Activated CD8-positive, alpha-beta memory T cell treated with anti-CD3 and anti-CD28 coated beads, Interleukin-2, amount 50 U/mL, for 1 hour (primary cell): ENCODE data around the gene SSBP3.
"Not testable (repeated sequence)": the region's sequence is repeated elsewhere in the genome, so short reads cannot be mapped to it uniquely, and the experiment has no call there.

Source experiments
- DNase-seq: peaks from one replicate; pipeline ENCODE4 v3.0.0-alpha.2; 2020; ENCODE audit errors: extremely low read depth

Gene SSBP3

DNA sequence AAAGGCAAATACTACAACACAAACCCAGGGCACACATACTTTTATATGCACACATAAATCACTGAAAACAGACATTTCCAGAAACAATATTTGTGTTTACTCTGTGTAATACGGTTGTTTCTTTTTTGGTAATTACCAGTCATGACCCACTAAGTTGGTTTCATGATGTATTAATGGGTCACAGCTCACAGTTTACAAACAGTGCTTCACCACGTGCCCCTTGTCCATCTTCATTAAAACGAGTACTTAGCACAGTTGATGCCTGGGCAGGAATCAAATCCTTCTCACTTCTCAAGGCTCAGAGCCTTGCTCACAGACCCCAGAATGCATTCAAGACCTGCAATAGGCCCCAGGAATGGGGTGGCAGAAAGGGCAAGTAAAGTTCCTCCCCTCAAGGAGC, 13.8 kb downstream of the SSBP3 start:
- no peak for DNase-seq

GRCh38 chr1:54391450-54392209, 14.6 kb downstream of the SSBP3 start:
- DNase-seq, result no peak

DNA sequence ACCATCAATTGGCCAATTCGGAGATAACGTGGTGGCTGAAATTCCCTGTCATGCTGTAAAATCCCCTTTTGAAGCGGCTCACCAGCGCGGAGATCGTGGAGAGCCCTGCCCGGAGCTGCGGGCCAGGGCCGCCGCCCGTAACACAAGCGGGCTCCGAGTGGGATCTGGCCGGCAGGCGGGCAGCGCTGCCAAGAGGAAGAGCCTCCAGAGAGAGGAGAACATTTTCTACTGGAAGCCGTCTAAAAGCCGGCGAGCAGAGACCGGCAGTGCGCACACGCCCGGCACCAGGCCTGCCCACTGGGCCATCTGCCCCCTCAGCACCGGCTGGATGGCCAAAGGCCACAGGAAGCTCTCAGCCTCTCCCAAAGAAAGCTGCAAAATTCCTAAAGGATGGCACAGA, 15.5 kb downstream of the SSBP3 start:
- DNase-seq, result no peak

DNA sequence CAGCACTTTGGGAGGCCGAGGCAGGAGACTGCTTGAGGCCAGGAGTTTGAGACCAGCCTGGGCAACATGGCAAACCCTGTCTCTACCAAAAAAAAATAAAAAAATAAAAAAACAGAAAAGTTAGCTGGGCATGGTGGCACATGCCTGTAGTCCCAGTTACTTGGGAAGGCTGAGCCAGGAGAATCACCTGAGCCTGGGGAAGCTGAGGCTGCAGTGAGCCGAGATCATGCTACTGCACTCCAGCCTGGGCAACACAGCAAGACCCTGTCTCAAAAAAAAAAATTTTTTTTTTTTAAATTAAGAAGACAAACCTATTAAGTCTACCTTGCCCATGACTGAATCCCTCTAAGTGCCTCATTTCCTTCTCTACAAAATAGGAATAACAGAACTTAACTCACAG, 16.6 kb downstream of the SSBP3 start:
- DNase-seq, result not testable (repeated sequence)

DNA sequence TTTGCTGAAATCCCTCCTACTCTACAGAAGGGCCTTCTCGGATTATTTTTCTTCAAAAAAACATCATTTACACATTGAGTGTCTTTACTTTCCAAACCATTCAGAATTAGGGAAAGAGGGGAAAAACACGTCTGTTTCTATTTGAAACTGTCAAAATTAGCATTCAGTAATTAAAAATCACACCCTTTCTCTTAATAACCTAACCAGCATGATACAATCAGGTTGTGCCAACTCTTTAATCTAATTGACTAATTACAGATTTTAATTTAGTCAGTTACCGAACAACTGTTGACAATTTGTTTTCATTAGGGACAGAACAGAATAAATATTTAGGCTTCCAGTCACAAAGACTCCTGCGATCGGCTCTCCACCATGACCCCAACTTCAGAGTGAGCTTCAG, 18.8 kb downstream of the SSBP3 start:
- no peak for DNase-seq

- no peak for DNase-seq
Observed at GRCh38 chr1:54385727-54386022, 20.5 kb downstream of the SSBP3 start.

DNA sequence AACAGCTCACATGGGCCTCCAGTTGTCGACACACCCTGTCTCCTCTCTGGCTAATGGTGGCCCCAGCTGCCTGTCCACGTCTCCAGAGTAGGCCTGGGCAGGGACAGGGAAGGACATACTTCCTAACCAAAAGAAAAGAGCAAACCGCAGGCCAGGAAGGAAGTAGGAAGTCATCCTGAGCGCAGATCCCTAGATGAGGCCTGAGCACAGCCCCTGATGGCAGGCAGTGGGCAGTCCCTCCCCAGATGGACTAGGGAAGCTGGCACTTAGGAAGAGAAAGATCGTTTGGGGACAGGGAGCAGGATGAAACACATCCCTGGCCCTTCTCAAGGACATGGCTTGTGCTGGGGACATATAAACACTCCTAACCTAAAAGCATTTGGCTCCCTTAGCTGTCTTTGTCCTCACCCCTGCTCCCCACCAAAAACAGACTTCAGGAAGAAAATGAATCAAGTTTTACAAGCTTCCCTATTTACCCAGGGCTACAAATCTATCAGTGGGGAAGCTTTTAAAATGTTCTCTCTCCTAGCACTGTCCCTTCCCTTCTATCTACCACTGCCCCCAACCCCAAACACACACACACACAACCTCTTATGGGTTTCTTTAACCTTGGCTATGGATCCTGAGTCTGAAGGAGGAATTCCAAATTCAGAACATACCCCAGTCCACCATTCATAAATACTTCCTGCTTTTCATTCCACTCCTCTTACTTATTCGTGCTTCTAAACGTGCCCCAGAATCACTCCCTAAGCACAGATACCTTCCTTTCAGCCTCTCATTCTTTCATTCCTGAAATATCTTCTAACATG, 21.1 kb downstream of the SSBP3 start:
- DNase-seq, result no peak

DNA sequence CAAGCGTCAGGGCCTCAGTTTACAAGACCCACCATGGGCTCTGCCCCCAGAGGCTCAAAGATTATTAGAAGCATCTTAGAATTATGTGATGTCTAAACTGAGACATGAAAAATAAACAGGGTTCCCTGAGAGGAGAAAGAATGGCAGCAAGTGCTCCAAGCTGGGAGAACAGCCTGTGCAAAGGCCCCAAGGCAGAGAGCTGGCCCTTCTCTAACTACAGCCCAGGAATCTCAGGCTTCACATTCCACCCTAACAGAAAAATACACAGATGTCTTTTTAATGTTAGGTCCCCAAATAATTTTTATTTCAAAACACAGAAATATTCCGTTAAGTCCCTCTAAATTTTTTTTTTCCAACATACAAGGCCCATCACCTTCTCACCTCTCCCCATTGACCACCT, 21.7 kb downstream of the SSBP3 start:
- no peak for DNase-seq

DNA sequence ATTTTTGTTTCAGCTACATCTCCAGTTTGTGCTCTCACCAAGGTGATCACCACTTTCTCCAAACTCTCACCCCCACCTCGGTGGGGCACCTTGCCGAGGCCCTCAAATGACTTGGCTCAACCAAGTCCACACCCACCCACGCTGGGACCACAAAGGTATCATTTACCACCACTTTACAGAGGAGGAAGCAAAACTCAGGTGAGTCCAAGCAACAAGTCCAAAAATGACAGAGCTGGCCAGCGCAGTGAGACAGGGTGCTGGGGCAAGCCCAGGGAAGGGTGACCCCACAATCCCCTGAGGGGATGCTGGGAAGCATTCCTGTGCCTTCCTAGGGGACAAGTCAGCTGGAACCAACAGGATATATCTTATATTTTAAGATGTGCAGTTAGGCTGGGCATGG, 24.7 kb downstream of the SSBP3 start:
- DNase-seq, result no peak

DNA sequence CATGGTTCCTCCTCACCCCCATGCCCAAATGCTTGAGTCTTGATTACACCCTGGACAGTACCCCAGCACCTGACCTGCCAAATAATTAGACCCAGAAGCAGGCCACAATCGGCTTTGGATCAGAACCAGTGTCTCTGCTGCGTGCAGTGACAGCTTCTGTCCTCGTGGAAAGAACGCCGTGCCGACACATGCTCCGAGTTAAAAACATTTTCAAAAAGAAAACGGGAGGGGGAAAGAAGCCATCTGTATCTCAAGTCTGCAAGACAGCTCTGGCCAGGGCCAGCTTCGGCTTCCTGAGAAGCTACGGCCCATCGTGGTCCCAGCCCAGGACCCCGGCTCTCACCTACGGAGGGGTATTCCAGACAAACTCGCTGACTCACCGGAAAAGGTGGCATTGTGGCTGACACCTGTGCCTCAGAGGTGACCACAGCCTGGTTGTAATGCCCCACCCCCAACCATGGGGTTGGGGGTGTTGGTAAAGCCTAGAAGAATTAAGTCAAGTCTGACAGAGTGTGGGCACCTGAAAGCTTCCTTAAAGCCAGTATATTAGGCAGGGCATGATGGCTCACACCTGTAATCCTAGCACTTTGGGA, 25.8 kb downstream of the SSBP3 start:
- DNase-seq, result no peak

GRCh38 chr1:54379555-54380289, 26.5 kb downstream of the SSBP3 start:
- no peak for DNase-seq

DNA sequence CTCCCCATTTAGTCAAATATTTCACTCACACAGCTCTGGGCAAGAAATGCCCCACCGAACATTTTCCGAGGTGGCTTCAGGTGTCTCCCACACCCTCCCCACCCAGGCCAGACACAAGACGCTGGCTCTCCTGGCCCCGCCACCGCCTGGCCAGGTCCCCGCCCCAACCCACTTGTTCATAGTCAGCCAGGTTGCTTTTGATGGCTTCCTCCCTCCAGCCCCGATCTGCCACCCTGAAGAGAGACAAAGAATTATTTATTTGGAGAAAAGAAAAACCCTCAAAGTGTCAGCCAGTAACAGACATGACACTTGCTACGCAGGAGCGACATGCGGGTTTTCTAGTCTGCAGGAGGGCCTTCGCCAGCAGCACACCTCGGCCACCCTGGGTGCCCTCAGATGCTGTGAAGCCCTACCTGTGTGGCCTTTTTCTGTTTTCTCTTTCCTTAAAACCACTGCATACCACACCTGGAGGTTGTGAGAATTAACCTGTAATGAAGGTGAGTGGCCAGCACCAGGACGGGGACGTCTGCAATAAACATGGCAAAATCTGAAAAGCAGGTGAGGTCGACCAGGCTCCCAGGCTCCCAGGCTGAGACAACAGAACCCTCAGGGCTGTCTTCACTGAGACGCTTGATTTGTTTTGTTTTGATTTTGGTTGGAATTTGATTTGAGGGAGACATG, 27.2 kb downstream of the SSBP3 start:
- DNase-seq, result no peak

DNA sequence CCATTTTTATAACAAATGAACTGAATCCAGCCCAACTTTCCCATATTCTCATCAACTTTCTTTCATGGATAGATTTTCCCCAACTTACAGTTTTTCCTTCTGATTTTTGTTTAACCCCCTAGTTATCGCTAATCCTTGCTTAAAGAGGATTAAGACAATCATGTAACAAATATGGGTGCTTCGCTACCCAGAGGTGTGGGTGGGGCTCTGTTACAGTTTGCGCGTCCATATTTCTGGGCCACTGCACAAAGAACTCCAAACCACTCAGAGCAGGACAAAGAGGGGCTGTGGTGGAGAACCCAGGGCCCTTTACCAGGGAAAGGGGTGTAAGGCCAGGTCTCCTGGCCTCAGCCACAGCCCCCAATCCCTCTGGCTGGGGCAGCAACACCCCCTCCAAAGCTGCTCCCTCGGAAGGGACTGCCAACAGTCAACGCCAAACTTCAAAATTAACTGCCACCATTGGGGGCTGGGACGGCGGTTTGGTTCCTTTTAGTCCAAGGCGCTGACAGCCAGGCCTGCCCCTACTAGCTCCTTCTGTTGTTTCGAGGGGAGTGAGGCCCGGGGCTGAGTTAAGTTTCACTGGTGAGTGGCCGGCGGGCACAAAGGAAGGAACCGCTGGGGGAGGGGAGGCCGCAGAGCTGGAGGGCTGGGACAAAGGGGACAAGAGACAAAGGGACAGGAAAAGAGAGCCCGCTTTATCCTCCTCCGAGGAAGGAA, 27.9 kb downstream of the SSBP3 start:
- DNase-seq, result no peak

- DNase-seq, result no peak
Observed at GRCh38 chr1:54377040-54377691, 29.0 kb downstream of the SSBP3 start.

GRCh38 chr1:54376430-54377039, 29.7 kb downstream of the SSBP3 start:
- DNase-seq, result no peak

DNA sequence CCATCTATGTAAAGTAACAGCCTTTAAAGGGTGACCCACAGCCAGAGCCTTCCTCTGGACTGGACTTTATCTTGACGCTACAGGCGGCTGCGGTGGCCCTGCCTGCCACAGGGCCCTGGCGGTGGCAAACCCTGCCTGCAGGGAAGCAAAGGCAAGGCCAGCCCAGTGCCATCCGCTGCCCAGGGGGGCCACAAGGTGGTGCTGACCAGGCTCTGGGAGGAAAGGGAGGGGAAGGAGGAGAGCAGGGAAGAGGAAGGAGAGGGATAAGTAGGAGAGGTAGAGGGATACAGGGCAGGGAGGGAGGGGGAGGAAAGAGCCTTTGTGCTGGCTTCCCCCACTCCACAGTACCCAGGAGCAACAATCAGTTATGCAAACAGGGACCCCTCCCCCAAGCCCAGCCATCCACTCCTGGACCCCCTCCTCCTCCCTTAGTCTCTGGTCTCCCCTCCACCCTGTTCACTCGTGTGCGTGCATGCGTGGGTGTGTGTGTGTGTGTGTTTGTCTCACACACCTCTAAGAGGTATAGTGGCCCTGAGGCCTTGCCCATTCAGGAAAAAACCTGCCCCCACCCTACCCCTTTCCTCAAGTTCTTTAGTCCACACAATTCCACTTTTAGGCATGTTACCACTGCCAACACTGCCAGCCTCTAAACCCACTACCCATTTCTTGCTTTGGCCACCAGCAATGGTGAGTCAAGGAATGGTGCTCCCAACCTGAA, 30.3 kb downstream of the SSBP3 start:
- DNase-seq, result no peak

- no peak for DNase-seq
Observed at GRCh38 chr1:54375298-54375697, 30.9 kb downstream of the SSBP3 start.

GRCh38 chr1:54374766-54375165, 31.4 kb downstream of the SSBP3 start:
- DNase-seq, result no peak

DNA sequence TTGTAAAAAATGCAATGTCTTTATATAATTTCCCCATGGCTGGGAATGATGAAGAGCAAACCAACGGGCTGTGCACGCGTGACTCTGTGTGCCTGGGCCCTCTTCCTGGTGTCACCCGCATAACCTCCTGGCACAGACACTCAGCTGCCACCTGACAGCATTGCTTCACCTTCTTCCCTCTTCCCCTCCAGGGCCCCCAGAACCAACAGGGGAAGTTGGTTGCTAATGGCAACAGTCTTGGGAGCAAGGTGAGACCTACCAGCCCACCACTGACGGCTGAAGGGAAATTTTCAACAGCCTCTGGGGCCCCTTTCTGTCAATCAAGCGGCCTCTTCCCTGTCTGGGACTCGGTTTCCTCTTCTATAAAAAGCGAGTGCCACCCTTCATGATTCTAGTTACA, 33.2 kb downstream of the SSBP3 start:
- no peak for DNase-seq

GRCh38 chr1:54371942-54372275, 34.3 kb downstream of the SSBP3 start:
- DNase-seq, result no peak
